A673 (cell line): ENCODE data around the gene CUTC. TPM values are rescaled to one million over a fixed set of nuclear protein-coding genes. Genes with fewer than 3 reads are reported as not detected.

ENCODE experiments used
- BruUV-seq: library from RNA; stranded (reverse); fragments of 400-500 nt; replicated peaks from 2 replicates; lab custom pipeline; 2021; lab: Mats Ljungman, UMichigan
- CTCF ChIA-PET: fragments of 300-600 bp; sonication (Branson Sonifier 250); formaldehyde crosslinking; loops from one replicate; lab custom pipeline; 2022; ENCODE audit warnings: antibody characterized with exemption; lab: Charles Lee
- POLR2A ChIA-PET: fragments of 300-600 bp; sonication (Branson Sonifier 250); formaldehyde crosslinking; loops from one replicate; lab custom pipeline; 2022; ENCODE audit warnings: antibody characterized with exemption; ENCODE audit not compliant: low non-redundant PET; lab: Charles Lee
- DNase-seq: peaks from one replicate; pipeline ENCODE4 v3.0.0-alpha.2; 2015; ENCODE audit warnings: low spot score
- H3K27ac ChIP-seq: fragments of 200-600 bp; sonication (generic); 2 replicates; pipeline ENCODE4 v1.5.1; 2016; ENCODE audit warnings: mixed run types, low read depth, mild to moderate bottlenecking, mixed read lengths, antibody characterized with exemption, low read length; ENCODE audit not compliant: poor library complexity, severe bottlenecking
- H3K27me3 ChIP-seq: fragments of 200-600 bp; sonication (generic); replicated peaks from 2 replicates; pipeline ENCODE4 v1.6.1; 2017; ENCODE audit warnings: mixed run types, low read depth, mild to moderate bottlenecking, mixed read lengths, antibody characterized with exemption, low read length; ENCODE audit not compliant: insufficient read depth, poor library complexity
- H3K36me3 ChIP-seq: fragments of 200-600 bp; sonication (generic); 2 replicates; pipeline ENCODE4 v1.6.1; 2016; ENCODE audit warnings: mixed run types, mild to moderate bottlenecking, mixed read lengths, antibody characterized with exemption, low read length; ENCODE audit not compliant: insufficient read depth, poor library complexity, severe bottlenecking
- H3K4me1 ChIP-seq: fragments of 200-600 bp; sonication (generic); 2 replicates; pipeline ENCODE4 v1.6.1; 2017; ENCODE audit warnings: mixed run types, mild to moderate bottlenecking, mixed read lengths, antibody characterized with exemption, low read length; ENCODE audit not compliant: insufficient read depth, poor library complexity, severe bottlenecking
- H3K4me3 ChIP-seq: fragments of 200-600 bp; sonication (generic); 2 replicates; pipeline ENCODE4 v1.5.1; 2016; ENCODE audit warnings: low read depth, mixed run types, mild to moderate bottlenecking, mixed read lengths, low read length; ENCODE audit not compliant: poor library complexity, severe bottlenecking
- H3K9me3 ChIP-seq: fragments of 200-600 bp; sonication (generic); 2 replicates; pipeline ENCODE4 v1.6.1; 2016; ENCODE audit warnings: mixed run types, low read depth, mild to moderate bottlenecking, mixed read lengths, antibody characterized with exemption, low read length; ENCODE audit not compliant: poor library complexity, severe bottlenecking
- EZH2 ChIP-seq: fragments of 200-600 bp; sonication (generic); IDR thresholded peaks from 2 replicates; pipeline ENCODE4 v1.6.1; 2017; ENCODE audit warnings: borderline replicate concordance, low read depth, mild to moderate bottlenecking, mixed read lengths, antibody characterized with exemption, low read length; ENCODE audit not compliant: poor library complexity, severe bottlenecking
- intact Hi-C: fragments of 100-400 bp; cut with micrococcal nuclease; formaldehyde crosslinking; loops from one replicate; pipeline ENCODE4 v1.10.0; 2022; ENCODE audit not compliant: unreplicated experiment
- total RNA-seq: library from RNA; stranded (reverse); gene quantifications from 2 replicates; pipeline ENCODE4 v1.2.3, GENCODE V29; 2021
- TF ChIP-seq, protein P1 (sequence below): fragments of 300-800, 200-600 bp; sonication (generic); conservative IDR thresholded peaks from 2 replicates; pipeline ENCODE4 v1.5.1; 2017; ENCODE audit warnings: low read depth, mild to moderate bottlenecking, antibody characterized with exemption, low read length, moderate library complexity, mixed read lengths

The CUTC gene
- total RNA-seq, 1 experiment from 2014 or later = 19.2 TPM

DNA sequence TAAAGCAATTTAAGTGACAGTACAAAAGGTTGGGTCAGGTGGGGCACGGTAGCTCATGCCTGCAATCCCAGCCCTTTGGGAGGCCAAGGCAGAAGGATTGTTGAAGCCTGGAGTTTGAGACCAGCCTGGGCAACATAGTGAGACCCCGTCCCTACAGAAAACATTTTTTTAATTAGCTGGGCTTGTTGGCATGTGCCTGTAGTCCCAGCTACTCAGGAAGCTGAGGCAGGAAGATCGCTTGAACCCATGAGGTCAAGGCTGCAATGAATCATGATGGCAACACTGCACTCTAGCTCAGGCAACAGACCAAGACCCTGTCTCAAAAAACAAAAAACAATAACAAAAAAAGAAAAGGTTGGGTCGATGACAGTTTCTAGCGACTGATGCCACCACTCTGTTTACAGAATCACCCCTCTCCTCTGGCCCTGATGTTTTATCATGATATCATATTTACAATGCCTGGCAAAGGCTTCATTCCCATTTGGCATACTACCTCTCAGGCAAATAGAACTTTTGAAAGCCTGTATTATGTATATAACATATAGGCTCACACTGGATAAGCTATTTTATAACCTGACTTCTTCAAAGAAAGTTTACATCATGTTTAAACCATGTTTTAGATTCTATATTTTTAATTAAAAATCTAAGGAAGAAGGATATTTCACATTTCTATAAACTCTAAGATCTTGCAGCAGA, 49.8 kb downstream of the CUTC start:
- POLR2A ChIA-PET = no interaction called here

DNA sequence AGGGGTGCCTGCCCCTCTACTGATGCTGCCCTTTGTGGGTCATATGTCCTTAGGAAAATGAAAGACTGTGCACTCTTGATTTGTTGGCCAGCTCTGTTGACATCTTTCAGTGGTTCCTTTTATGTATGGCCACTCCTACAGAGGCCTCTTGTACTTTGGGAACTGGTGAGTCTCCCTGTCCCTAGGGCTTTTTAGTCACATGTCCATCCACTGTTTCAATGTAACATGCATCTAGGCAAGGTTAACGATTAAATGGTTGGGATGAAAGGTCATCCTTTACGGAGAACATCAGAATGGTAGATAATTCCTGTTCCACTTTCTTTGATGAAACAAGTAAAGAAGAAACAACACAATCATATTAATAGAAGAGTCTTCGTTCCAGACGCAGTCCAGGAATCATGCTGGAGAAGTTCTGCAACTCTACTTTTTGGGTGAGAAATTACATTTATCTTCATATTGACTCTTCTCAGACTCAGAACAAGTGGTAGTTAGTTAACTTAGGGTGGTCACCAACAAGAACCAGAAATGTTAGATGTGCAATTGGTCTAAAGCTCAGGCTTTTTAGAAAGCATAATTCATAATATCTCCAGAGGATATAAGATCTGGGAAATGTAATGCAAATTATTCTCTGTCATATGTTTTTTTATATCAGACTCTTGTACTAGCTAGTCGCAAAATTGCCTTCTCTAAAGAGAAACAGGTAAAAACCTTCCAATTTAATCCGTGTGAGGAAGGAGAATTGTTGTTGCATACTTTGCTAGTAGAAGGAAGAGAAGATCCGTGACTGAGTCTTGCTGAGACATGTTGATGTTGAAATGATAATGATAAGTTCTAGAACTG, 50.6 kb downstream of the CUTC start, which contains the start of gene ABCC2:
Gene ABCC2 (plus strand): TSS at position 194 of the 840 bp plus-strand sequence. CDS start 205 bp downstream, at position 399.
- POLR2A ChIA-PET = no interaction called here
- no TSS peak for BruUV-seq
- peaks cover 16% of the 10 kb centered on the region for H3K4me1 ChIP-seq

More for the DNA sequence above, 49.8 kb downstream of the CUTC start:
- Histone ChIP-seq H3K36me3 (no peaks in the 10 kb centered on the region), H3K4me3 (no peak overlapping the region), H3K9me3 (no peaks in the 10 kb centered on the region), H3K4me1 (peaks cover 18% of the 10 kb centered on the region), H3K27ac (no peak overlapping the region), H3K27me3 (no peaks in the 10 kb centered on the region)
- CTCF ChIA-PET = no interaction called here
- no TSS peak for BruUV-seq
- intact Hi-C loops = no loop called here
- DNase-seq = no peak
- TF ChIP-seq, protein P1, sequence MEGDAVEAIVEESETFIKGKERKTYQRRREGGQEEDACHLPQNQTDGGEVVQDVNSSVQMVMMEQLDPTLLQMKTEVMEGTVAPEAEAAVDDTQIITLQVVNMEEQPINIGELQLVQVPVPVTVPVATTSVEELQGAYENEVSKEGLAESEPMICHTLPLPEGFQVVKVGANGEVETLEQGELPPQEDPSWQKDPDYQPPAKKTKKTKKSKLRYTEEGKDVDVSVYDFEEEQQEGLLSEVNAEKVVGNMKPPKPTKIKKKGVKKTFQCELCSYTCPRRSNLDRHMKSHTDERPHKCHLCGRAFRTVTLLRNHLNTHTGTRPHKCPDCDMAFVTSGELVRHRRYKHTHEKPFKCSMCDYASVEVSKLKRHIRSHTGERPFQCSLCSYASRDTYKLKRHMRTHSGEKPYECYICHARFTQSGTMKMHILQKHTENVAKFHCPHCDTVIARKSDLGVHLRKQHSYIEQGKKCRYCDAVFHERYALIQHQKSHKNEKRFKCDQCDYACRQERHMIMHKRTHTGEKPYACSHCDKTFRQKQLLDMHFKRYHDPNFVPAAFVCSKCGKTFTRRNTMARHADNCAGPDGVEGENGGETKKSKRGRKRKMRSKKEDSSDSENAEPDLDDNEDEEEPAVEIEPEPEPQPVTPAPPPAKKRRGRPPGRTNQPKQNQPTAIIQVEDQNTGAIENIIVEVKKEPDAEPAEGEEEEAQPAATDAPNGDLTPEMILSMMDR = no peak
- no peak for TF ChIP-seq EZH2

DNA sequence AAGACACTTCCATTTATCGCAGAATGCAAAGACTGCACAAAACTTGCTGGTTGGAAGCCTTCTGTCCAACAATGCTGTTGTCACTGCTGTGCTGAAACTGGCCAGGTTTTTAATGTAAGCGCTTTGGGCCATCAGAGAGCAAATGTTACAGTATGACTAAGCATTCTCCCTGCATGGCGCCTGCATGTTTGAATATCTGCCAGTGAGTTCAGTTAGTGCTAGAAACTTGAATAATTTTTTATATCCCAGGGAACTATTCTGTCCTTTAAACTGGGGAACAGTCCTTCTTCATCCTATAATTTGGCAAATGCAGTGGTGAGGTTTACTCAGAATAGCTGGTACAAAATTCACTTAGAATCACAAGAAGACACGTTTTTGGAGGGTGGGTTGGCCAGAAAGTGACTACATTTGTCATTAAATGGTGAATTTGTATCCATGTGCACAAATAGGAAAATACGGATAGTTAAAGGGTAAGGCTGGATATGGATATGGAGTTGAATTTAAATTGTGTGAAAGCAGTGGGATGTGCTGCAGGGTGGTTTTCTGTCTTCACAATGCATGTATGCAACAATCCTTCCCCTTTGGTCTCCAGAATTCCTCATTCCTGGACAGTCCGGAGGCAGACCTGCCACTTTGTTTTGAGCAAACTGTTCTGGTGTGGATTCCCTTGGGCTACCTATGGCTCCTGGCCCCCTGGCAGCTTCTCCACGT, 52.1 kb downstream of the CUTC start:
- CTCF ChIA-PET = no interaction called here
- H3K27ac ChIP-seq = peak overlapping the region; percentile 59
- H3K36me3 ChIP-seq = no peaks in the 10 kb centered on the region
- TF ChIP-seq, protein P1 = no peak
- no peak for TF ChIP-seq EZH2
- H3K4me1 ChIP-seq = peaks cover 7% of the 10 kb centered on the region
- no peak overlapping the region for H3K4me3 ChIP-seq
- intact Hi-C loops = no loop called here
- no TSS peak for BruUV-seq
- no peaks in the 10 kb centered on the region for H3K9me3 ChIP-seq
- DNase-seq = peak; percentile 52
- POLR2A ChIA-PET = no interaction called here
- no peaks in the 10 kb centered on the region for H3K27me3 ChIP-seq

More for the DNA sequence above, 50.6 kb downstream of the CUTC start, which contains the start of gene ABCC2:
- TF ChIP-seq, protein P1 = no peak
- TF ChIP-seq EZH2 = no peak
- H3K27me3 ChIP-seq = no peaks in the 10 kb centered on the region
- H3K36me3 ChIP-seq = no peaks in the 10 kb centered on the region
- intact Hi-C loops = no loop called here
- no peak within 1 kb of the TSS for H3K4me3 ChIP-seq
- CTCF ChIA-PET = no interaction called here
- H3K27ac ChIP-seq = no peak within 1 kb of the TSS
- no peak for DNase-seq
- H3K9me3 ChIP-seq = no peaks in the 10 kb centered on the region
